HepG2 (cell line): Measurements from ENCODE around the gene TNFRSF18. TPM values are rescaled to one million over a fixed set of nuclear protein-coding genes. Genes with fewer than 3 reads are reported as not detected.

Experiments used
- ATAC-seq: fragments of 200-7000 bp; cut with Tn5 transposase; 3 replicates; pipeline ENCODE4 v1.9.1; 2020; ENCODE audit warnings: mild to moderate bottlenecking, moderate library complexity
- BruUV-seq: library from RNA; stranded (reverse); fragments of 400-500 nt; replicated peaks from 2 replicates; lab custom pipeline; 2021; lab: Mats Ljungman, UMichigan
- CTCF ChIA-PET: fragments of 300-600 bp; formaldehyde crosslinking; extraction: SDS; loops from one replicate; lab custom pipeline; 2021; ENCODE audit warnings: low total read pairs, inconsistent platforms, low intra/inter-chr PET ratio; lab: Yijun Ruan, JAX
- POLR2A ChIA-PET: fragments of 350-600 bp; sonication (Branson Sonifier 250); formaldehyde crosslinking; loops from one replicate; lab custom pipeline; 2020; ENCODE audit warnings: antibody characterized with exemption, inconsistent platforms; lab: Yijun Ruan, JAX
- DNase-seq: peaks from one replicate; pipeline ENCODE4 v3.0.0-alpha.2; 2015; ENCODE audit warnings: low spot score
- FAIRE-seq: peaks from 3 replicates; lab custom pipeline; 2011; peaks lifted over from hg19 to GRCh38; lab: Jason Lieb, UNC
- H2AFZ ChIP-seq: one replicate; pipeline ENCODE4 v1.6.1; 2011; ENCODE audit warnings: low read length, inconsistent platforms
- H3K27ac ChIP-seq: fragments of 300-600 bp; 3 replicates; pipeline ENCODE4 v1.8.0; 2011; ENCODE audit warnings: mixed run types, mild to moderate bottlenecking, mixed read lengths, low read length, inconsistent platforms; ENCODE audit not compliant: insufficient read depth; ENCODE audit errors: extremely low read length
- H3K27me3 ChIP-seq, 2 experiments: fragments of 200-600 bp in 1 of 2; 2 replicates in 1 of 2; 3 replicates in 1 of 2; pipeline versions ENCODE4 v1.6.0 to v1.8.0; 2011; ENCODE audit warnings: low read length in 2 of 2, mild to moderate bottlenecking in 2 of 2, moderate library complexity in 2 of 2, inconsistent platforms in 1 of 2; ENCODE audit not compliant: insufficient read depth in 2 of 2, control insufficient read depth in 1 of 2
- H3K36me3 ChIP-seq, 2 experiments: fragments of 200-600 bp in 1 of 2; replicated peaks in 1 of 2; 2 replicates in 1 of 2; 3 replicates in 1 of 2; pipeline versions ENCODE4 v1.5.1 to v1.8.0; 2011; ENCODE audit warnings: low read length in 2 of 2, inconsistent platforms in 1 of 2; ENCODE audit not compliant: insufficient read depth in 2 of 2, control insufficient read depth in 1 of 2
- H3K4me1 ChIP-seq: 2 replicates; pipeline ENCODE4 v1.5.1; 2012; ENCODE audit warnings: low read length, inconsistent platforms; ENCODE audit not compliant: insufficient read depth
- H3K4me2 ChIP-seq: 2 replicates; pipeline ENCODE4 v1.6.0; 2011; ENCODE audit warnings: low read depth, low read length, inconsistent platforms
- H3K4me3 ChIP-seq, 3 experiments: fragments of 200-600 bp in 1 of 3; sonication (generic), shearing (Covaris generic) in 1 of 3; replicated peaks in 1 of 3; 2 replicates each; pipeline ENCODE4 v1.5.1; 2011 to 2016; ENCODE audit warnings: low read length in 3 of 3, inconsistent platforms in 2 of 3, low read depth in 2 of 3, mild to moderate bottlenecking in 2 of 3, control low read depth in 1 of 3, mixed read lengths in 1 of 3; ENCODE audit not compliant: insufficient read depth in 1 of 3
- H3K79me2 ChIP-seq: one replicate; pipeline ENCODE4 v1.6.1; 2011; ENCODE audit warnings: low read length, inconsistent platforms; ENCODE audit not compliant: insufficient read depth
- H3K9ac ChIP-seq: 2 replicates; pipeline ENCODE4 v1.6.0; 2011; ENCODE audit warnings: mild to moderate bottlenecking, low read depth, low read length, inconsistent platforms; ENCODE audit not compliant: insufficient read depth
- H3K9me3 ChIP-seq: 2 replicates; pipeline ENCODE4 v1.5.1; 2012; ENCODE audit warnings: mild to moderate bottlenecking, low read length
- H4K20me1 ChIP-seq: 2 replicates; pipeline ENCODE4 v1.6.0; 2011; ENCODE audit warnings: inconsistent platforms, mild to moderate bottlenecking, low read length, moderate library complexity; ENCODE audit not compliant: insufficient read depth
- EZH2 ChIP-seq: conservative IDR thresholded peaks from 2 replicates; pipeline ENCODE4 v1.6.1; 2012; ENCODE audit warnings: mild to moderate bottlenecking, low read depth, low read length, moderate library complexity
- NFKBIZ ChIP-seq: IDR thresholded peaks from 2 replicates; pipeline ENCODE4 v1.6.1; 2018; ENCODE audit warnings: missing genetic modification reagents, missing compliant biosample characterization
- ZSCAN21 ChIP-seq: sonication (generic); formaldehyde crosslinking; IDR thresholded peaks from 2 replicates; pipeline ENCODE4 v1.8.0; 2022; ENCODE audit warnings: mild to moderate bottlenecking, missing genetic modification reagents, moderate library complexity, borderline replicate concordance
- WGBS: methylation state at CpG from one replicate; pipeline ENCODE4 v1.1.6; 2017; ENCODE audit warnings: low lambda C conversion rate; 5-methylcytosine and 5-hydroxymethylcytosine counted together
- in situ Hi-C: cut with HindIII; loops from 2 replicates; pipeline ENCODE4 v1.10.0; 2017; ENCODE audit warnings: low pct_unique_long_range_greater_than_20kb; ENCODE audit not compliant: extremely low pct_ligation_motif_present
- intact Hi-C: fragments of 100-400 bp; cut with micrococcal nuclease; formaldehyde crosslinking; loops from one replicate; pipeline ENCODE4 v1.10.0; 2022; ENCODE audit not compliant: unreplicated experiment
- polyA plus RNA-seq, 8 experiments: library from polyadenylated mRNA; depleted of rRNA in 3 of 8; stranded (reverse) in 7 of 8; unstranded in 1 of 8; fragments of >200 nt; fragmentation: Illumina TruSeq in 4 of 8; extraction: Trizol in 4 of 8; gene quantifications; 2 replicates each; pipeline versions ENCODE4 v1.2.1 to v1.2.3, GENCODE V29; 2011 to 2016; ENCODE audit warnings: low read depth in 4 of 8, missing spikeins in 1 of 8, mixed read lengths in 1 of 8; ENCODE audit not compliant: insufficient read depth in 1 of 8
- total RNA-seq, 5 experiments: library from RNA; depleted of rRNA; stranded (reverse); fragments of >200 nt; fragmentation: Illumina TruSeq; extraction: Trizol; gene quantifications; 2 replicates each; pipeline ENCODE4 v1.2.3, GENCODE V29; 2016; ENCODE audit warnings: low read depth in 1 of 5
- TF ChIP-seq, protein P1 (sequence below): sonication (generic); formaldehyde crosslinking; IDR thresholded peaks from 2 replicates; pipeline ENCODE4 v1.4.0; 2020; ENCODE audit warnings: missing genetic modification reagents
- TF ChIP-seq, protein P2 (sequence below): sonication (generic); formaldehyde crosslinking; IDR thresholded peaks from 2 replicates; pipeline ENCODE4 v1.5.0; 2020; ENCODE audit warnings: missing genetic modification reagents
- TF ChIP-seq, protein P3 (sequence below): sonication (generic); formaldehyde crosslinking; IDR thresholded peaks from 2 replicates; pipeline ENCODE4 v1.5.0; 2020; ENCODE audit warnings: mild to moderate bottlenecking, missing genetic modification reagents, moderate library complexity
- TF ChIP-seq, protein P4 (sequence below): sonication (generic); formaldehyde crosslinking; IDR thresholded peaks from 2 replicates; pipeline ENCODE4 v1.5.1; 2020; ENCODE audit warnings: mild to moderate bottlenecking, missing genetic modification reagents, moderate library complexity

TNFRSF18 gene
- total and polyA plus RNA-seq, 2 of the 13 experiments (the other 11 are each of a cell fraction or from before 2014, with no cell fraction given), result not detected

DNA sequence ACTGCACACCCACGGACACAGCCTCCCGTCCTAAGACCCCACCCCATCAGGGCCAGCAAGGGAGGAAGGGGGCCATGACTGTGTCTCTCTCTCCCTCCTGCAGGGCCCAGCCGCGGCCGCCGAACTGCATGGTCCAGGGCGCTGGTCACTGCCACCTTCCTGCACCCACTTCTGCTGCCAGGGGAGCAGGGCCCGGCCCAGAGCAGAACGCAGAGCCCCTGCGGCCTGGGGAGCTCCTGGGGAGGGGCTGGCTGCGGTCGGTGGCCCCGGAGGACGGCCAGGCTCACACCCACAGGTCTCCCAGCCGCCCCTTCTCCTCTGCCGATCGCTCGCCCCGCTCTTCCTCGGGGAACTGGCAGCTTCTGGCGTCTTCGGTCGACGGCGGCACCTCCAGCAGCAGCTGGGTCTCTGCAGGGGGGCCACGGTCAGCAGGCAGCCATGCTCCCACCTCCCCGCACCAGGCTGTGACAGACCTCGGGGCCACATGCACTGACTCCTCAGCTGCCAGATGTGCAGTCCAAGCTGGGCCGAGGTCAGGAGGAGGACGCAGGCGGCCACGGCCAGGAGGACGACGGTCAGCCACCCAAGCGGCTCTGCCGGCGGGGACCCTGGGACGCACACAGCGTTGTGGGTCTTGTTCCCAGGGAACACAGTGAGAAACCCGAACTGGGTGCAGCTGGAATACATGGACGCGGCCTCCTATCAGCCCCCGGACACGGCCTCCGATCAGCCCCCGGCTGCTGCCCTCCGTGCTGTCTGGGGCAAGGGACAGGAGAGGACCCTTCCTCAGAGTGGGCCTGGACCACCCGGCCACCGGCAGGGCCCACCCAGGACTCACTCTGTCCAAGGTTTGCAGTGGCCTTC, 2.6 kb downstream of the TNFRSF18 start:
- Histone ChIP-seq H2AFZ (no peak overlapping the region), H3K4me3 (no peak overlapping the region), H3K79me2 (no peaks in the 10 kb centered on the region), H3K36me3 (no peaks in the 10 kb centered on the region), H3K9ac (no peak overlapping the region), H3K9me3 (no peaks in the 10 kb centered on the region), H3K4me2 (no peak overlapping the region), H4K20me1 (no peaks in the 10 kb centered on the region), H3K27ac (no peak overlapping the region), H3K27me3 (peaks cover 23 to 71% of the 10 kb centered on the region in 2 experiments; a peak in 4 of 5 replicates), H3K4me1 (peaks cover 21% of the 10 kb centered on the region)
- FAIRE-seq, result no peak
- ChIA-PET CTCF (no interaction called here), POLR2A (no interaction called here)
- 41% methylated on average over 13 of the region's 49 CpGs for WGBS
- intact Hi-C loops (no loop called here), in situ Hi-C loops (no loop called here)
- ATAC-seq, result no peak
- no TSS peak for BruUV-seq
- DNase-seq, result no peak
- TF ChIP-seq, protein P1, sequence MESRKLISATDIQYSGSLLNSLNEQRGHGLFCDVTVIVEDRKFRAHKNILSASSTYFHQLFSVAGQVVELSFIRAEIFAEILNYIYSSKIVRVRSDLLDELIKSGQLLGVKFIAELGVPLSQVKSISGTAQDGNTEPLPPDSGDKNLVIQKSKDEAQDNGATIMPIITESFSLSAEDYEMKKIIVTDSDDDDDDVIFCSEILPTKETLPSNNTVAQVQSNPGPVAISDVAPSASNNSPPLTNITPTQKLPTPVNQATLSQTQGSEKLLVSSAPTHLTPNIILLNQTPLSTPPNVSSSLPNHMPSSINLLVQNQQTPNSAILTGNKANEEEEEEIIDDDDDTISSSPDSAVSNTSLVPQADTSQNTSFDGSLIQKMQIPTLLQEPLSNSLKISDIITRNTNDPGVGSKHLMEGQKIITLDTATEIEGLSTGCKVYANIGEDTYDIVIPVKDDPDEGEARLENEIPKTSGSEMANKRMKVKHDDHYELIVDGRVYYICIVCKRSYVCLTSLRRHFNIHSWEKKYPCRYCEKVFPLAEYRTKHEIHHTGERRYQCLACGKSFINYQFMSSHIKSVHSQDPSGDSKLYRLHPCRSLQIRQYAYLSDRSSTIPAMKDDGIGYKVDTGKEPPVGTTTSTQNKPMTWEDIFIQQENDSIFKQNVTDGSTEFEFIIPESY (CRISPR knock-in tag), result 0 out of 2 replicates have a peak, but pooled peaks have one; percentile 8
- TF ChIP-seq NFKBIZ (CRISPR knock-in tag) (no peak), ZSCAN21 (CRISPR knock-in tag) (0 out of 2 replicates have a peak, but pooled peaks have one; percentile 15), EZH2 (peak; percentile 48; the same call in 1 of the 2 replicates)
- TF ChIP-seq, protein P2, sequence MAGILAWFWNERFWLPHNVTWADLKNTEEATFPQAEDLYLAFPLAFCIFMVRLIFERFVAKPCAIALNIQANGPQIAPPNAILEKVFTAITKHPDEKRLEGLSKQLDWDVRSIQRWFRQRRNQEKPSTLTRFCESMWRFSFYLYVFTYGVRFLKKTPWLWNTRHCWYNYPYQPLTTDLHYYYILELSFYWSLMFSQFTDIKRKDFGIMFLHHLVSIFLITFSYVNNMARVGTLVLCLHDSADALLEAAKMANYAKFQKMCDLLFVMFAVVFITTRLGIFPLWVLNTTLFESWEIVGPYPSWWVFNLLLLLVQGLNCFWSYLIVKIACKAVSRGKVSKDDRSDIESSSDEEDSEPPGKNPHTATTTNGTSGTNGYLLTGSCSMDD, result no peak
- TF ChIP-seq, protein P3, sequence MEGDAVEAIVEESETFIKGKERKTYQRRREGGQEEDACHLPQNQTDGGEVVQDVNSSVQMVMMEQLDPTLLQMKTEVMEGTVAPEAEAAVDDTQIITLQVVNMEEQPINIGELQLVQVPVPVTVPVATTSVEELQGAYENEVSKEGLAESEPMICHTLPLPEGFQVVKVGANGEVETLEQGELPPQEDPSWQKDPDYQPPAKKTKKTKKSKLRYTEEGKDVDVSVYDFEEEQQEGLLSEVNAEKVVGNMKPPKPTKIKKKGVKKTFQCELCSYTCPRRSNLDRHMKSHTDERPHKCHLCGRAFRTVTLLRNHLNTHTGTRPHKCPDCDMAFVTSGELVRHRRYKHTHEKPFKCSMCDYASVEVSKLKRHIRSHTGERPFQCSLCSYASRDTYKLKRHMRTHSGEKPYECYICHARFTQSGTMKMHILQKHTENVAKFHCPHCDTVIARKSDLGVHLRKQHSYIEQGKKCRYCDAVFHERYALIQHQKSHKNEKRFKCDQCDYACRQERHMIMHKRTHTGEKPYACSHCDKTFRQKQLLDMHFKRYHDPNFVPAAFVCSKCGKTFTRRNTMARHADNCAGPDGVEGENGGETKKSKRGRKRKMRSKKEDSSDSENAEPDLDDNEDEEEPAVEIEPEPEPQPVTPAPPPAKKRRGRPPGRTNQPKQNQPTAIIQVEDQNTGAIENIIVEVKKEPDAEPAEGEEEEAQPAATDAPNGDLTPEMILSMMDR (CRISPR knock-in tag), result no peak
- TF ChIP-seq, protein P4, sequence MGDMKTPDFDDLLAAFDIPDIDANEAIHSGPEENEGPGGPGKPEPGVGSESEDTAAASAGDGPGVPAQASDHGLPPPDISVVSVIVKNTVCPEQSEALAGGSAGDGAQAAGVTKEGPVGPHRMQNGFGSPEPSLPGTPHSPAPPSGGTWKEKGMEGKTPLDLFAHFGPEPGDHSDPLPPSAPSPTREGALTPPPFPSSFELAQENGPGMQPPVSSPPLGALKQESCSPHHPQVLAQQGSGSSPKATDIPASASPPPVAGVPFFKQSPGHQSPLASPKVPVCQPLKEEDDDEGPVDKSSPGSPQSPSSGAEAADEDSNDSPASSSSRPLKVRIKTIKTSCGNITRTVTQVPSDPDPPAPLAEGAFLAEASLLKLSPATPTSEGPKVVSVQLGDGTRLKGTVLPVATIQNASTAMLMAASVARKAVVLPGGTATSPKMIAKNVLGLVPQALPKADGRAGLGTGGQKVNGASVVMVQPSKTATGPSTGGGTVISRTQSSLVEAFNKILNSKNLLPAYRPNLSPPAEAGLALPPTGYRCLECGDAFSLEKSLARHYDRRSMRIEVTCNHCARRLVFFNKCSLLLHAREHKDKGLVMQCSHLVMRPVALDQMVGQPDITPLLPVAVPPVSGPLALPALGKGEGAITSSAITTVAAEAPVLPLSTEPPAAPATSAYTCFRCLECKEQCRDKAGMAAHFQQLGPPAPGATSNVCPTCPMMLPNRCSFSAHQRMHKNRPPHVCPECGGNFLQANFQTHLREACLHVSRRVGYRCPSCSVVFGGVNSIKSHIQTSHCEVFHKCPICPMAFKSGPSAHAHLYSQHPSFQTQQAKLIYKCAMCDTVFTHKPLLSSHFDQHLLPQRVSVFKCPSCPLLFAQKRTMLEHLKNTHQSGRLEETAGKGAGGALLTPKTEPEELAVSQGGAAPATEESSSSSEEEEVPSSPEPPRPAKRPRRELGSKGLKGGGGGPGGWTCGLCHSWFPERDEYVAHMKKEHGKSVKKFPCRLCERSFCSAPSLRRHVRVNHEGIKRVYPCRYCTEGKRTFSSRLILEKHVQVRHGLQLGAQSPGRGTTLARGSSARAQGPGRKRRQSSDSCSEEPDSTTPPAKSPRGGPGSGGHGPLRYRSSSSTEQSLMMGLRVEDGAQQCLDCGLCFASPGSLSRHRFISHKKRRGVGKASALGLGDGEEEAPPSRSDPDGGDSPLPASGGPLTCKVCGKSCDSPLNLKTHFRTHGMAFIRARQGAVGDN (CRISPR knock-in tag), result 0 out of 2 replicates have a peak, but pooled peaks have one; percentile 13
